OCI-LY7 (cell line): ENCODE data around the gene ARFIP1. TPM values are rescaled to one million over a fixed set of nuclear protein-coding genes. Genes with fewer than 3 reads are reported as not detected.

Experiments used
- BruUV-seq: library from RNA; stranded (reverse); fragments of 400-500 nt; replicated peaks from 2 replicates; lab custom pipeline; 2021; lab: Mats Ljungman, UMichigan
- CTCF ChIA-PET: fragments of 300-600 bp; sonication (Branson Sonifier 250); formaldehyde crosslinking; loops from one replicate; lab custom pipeline; 2022; ENCODE audit warnings: antibody characterized with exemption; ENCODE audit not compliant: unreplicated experiment; lab: Charles Lee
- POLR2A ChIA-PET: fragments of 300-600 bp; sonication (Branson Sonifier 250); formaldehyde crosslinking; loops from one replicate; lab custom pipeline; 2022; ENCODE audit warnings: antibody characterized with exemption; lab: Charles Lee
- DNase-seq: peaks from one replicate; pipeline ENCODE4 v3.0.0-alpha.2; 2015; ENCODE audit warnings: low spot score
- H2AFZ ChIP-seq: fragments of 200-600 bp; sonication (generic), shearing (Covaris generic); 2 replicates; pipeline ENCODE4 v1.6.1; 2014; ENCODE audit warnings: mild to moderate bottlenecking, antibody characterized with exemption, low read length, moderate library complexity
- H3K27ac ChIP-seq: fragments of 200-600 bp; sonication (generic); 2 replicates; pipeline ENCODE4 v1.5.1; 2014; ENCODE audit warnings: mixed run types, low read depth, mild to moderate bottlenecking, moderate library complexity, low read length, inconsistent platforms; ENCODE audit not compliant: poor library complexity, severe bottlenecking
- H3K36me3 ChIP-seq: fragments of 200-600 bp; sonication (generic); 2 replicates; pipeline ENCODE4 v1.6.1; 2014; ENCODE audit warnings: mild to moderate bottlenecking, antibody characterized with exemption, low read length, moderate library complexity, mixed read lengths; ENCODE audit not compliant: insufficient read depth
- H3K4me1 ChIP-seq: fragments of 200-600 bp; sonication (generic); 2 replicates; pipeline ENCODE4 v1.5.1; 2014; ENCODE audit warnings: mild to moderate bottlenecking, low read length; ENCODE audit not compliant: insufficient read depth, poor library complexity, severe bottlenecking
- H3K4me2 ChIP-seq: fragments of 200-600 bp; sonication (generic); 2 replicates; pipeline ENCODE4 v1.6.1; 2014; ENCODE audit warnings: mild to moderate bottlenecking, low read length
- H3K4me3 ChIP-seq: fragments of 200-600 bp; sonication (generic); 2 replicates; pipeline ENCODE4 v1.5.1; 2014; ENCODE audit warnings: mild to moderate bottlenecking, low read depth, low read length; ENCODE audit not compliant: poor library complexity, severe bottlenecking
- H3K79me2 ChIP-seq: fragments of 200-600 bp; sonication (generic); 2 replicates; pipeline ENCODE4 v1.6.1; 2016; ENCODE audit warnings: low read depth, mild to moderate bottlenecking, low read length, moderate library complexity, mixed read lengths; ENCODE audit not compliant: insufficient read depth
- H3K9me2 ChIP-seq: fragments of 200-600 bp; sonication (generic); 2 replicates; pipeline ENCODE4 v1.6.1; 2016; ENCODE audit warnings: mild to moderate bottlenecking, low read length, mixed read lengths; ENCODE audit not compliant: insufficient read depth
- H3K9me3 ChIP-seq: fragments of 200-600 bp; sonication (generic); 2 replicates; pipeline ENCODE4 v1.6.1; 2014; ENCODE audit warnings: mild to moderate bottlenecking, mixed run types, low read length, mixed read lengths
- H4K20me1 ChIP-seq: fragments of 200-600 bp; sonication (generic); 2 replicates; pipeline ENCODE4 v1.6.1; 2014; ENCODE audit warnings: mild to moderate bottlenecking, antibody characterized with exemption, low read length, moderate library complexity, mixed read lengths; ENCODE audit not compliant: insufficient read depth
- CTCF ChIP-seq: fragments of 200-600 bp; sonication (generic); conservative IDR thresholded peaks from 2 replicates; pipeline ENCODE4 v1.5.1; 2014; ENCODE audit warnings: mild to moderate bottlenecking, antibody characterized with exemption, low read length, moderate library complexity, mixed read lengths
- EZH2phosphoT487 ChIP-seq: fragments of 200-600 bp; sonication (generic); IDR thresholded peaks from 2 replicates; pipeline ENCODE4 v1.6.1; 2018; ENCODE audit warnings: low read depth, borderline replicate concordance, mild to moderate bottlenecking, mixed run types, antibody characterized with exemption, low read length, moderate library complexity, mixed read lengths
- intact Hi-C: fragments of 100-400 bp; cut with micrococcal nuclease; formaldehyde crosslinking; loops from one replicate; pipeline ENCODE4 v1.10.0; 2022; ENCODE audit not compliant: unreplicated experiment
- total RNA-seq, 2 experiments: library from RNA; depleted of rRNA in 1 of 2; stranded (reverse); fragments of >200 nt in 1 of 2; shearing (Covaris generic) in 1 of 2; gene quantifications; 2 replicates each; pipeline ENCODE4 v1.2.3, GENCODE V29; 2014 to 2022

ARFIP1 gene
- total RNA-seq, 2 experiments from 2014 or later: 27.0 to 29.3 TPM

- no peaks in the 10 kb centered on the region for H3K79me2 ChIP-seq
- CTCF ChIA-PET: no interaction called here
- no peak for DNase-seq
- POLR2A ChIA-PET: interaction anchor here (0.7 to 4.1 kb wide), 5 partner anchors 10 to 233 kb away, joined by 3 to 18 read pairs (median 4); partner anchors contain the start of genes TIGD4 and TMEM154
- no peak overlapping the region for H3K4me2 ChIP-seq
- H4K20me1 ChIP-seq: no peaks in the 10 kb centered on the region
- no peaks in the 10 kb centered on the region for H3K9me3 ChIP-seq
- BruUV-seq: no TSS peak
- no peak overlapping the region for H3K4me3 ChIP-seq
- no peaks in the 10 kb centered on the region for H3K36me3 ChIP-seq
- peak overlapping the region; percentile 13; the same call in 1 of the 2 replicates for H2AFZ ChIP-seq
- no peaks in the 10 kb centered on the region for H3K9me2 ChIP-seq
- intact Hi-C loops: loop anchor here (2.0 kb wide), 1 partner anchor 93 kb away; no protein-coding TSS in a partner anchor
- no peaks in the 10 kb centered on the region for H3K4me1 ChIP-seq
- H3K27ac ChIP-seq: no peak overlapping the region
- no peak for TF ChIP-seq CTCF
Measured at GRCh38 chr4:152734015-152734698, 45.6 kb upstream of the ARFIP1 start.

- DNase-seq: no peak
- H3K9me3 ChIP-seq: no peaks in the 10 kb centered on the region
- no peak overlapping the region for H3K27ac ChIP-seq
- H3K36me3 ChIP-seq: no peaks in the 10 kb centered on the region
- H3K4me1 ChIP-seq: no peaks in the 10 kb centered on the region
- CTCF ChIA-PET: no interaction called here
- H4K20me1 ChIP-seq: no peaks in the 10 kb centered on the region
- intact Hi-C loops: loop anchor here (1.0 to 5.0 kb wide), 5 partner anchors 53 to 327 kb away; no protein-coding TSS in a partner anchor
- peak overlapping the region; percentile 13; the same call in 1 of the 2 replicates for H2AFZ ChIP-seq
- no peaks in the 10 kb centered on the region for H3K9me2 ChIP-seq
- H3K4me2 ChIP-seq: no peak overlapping the region
- POLR2A ChIA-PET: interaction anchor here (1.4 to 4.1 kb wide), 3 partner anchors 56 to 233 kb away, joined by 3 to 18 read pairs (median 4); partner anchors contain the start of gene TMEM154
- H3K79me2 ChIP-seq: no peaks in the 10 kb centered on the region
- no TSS peak for BruUV-seq
- no peak overlapping the region for H3K4me3 ChIP-seq
- TF ChIP-seq EZH2phosphoT487 (no peak), CTCF (no peak)
Measured at GRCh38 chr4:152734699-152735050, 45.1 kb upstream of the ARFIP1 start.

GRCh38 chr4:152735396-152735859, 44.3 kb upstream of the ARFIP1 start:
- H3K4me3 ChIP-seq: no peak overlapping the region
- no peaks in the 10 kb centered on the region for H3K9me3 ChIP-seq
- TF ChIP-seq EZH2phosphoT487 (no peak), CTCF (peak; percentile 93)
- H3K9me2 ChIP-seq: no peaks in the 10 kb centered on the region
- BruUV-seq: no TSS peak
- H3K27ac ChIP-seq: no peak overlapping the region
- H3K36me3 ChIP-seq: no peaks in the 10 kb centered on the region
- ChIA-PET CTCF (interaction anchor here (0.6 kb wide), 1 partner anchor 60 kb away, joined by 4 read pairs; no protein-coding TSS in a partner anchor), POLR2A (interaction anchor here (0.6 to 4.1 kb wide), 6 partner anchors 56 to 924 kb away, joined by 3 to 18 read pairs (median 3); partner anchors contain the start of gene TMEM154)
- H2AFZ ChIP-seq: no peak overlapping the region
- intact Hi-C loops: loop anchor here (1.0 to 5.0 kb wide), 5 partner anchors 54 to 328 kb away; no protein-coding TSS in a partner anchor
- no peaks in the 10 kb centered on the region for H3K4me1 ChIP-seq
- no peaks in the 10 kb centered on the region for H3K79me2 ChIP-seq
- no peak overlapping the region for H3K4me2 ChIP-seq
- H4K20me1 ChIP-seq: no peaks in the 10 kb centered on the region
- DNase-seq: peak; percentile 72
